H1 (cell line): ENCODE results near the gene AFAP1L1. TPM values are rescaled to one million over a fixed set of nuclear protein-coding genes. Genes with fewer than 3 reads are reported as not detected.

Experiments used
- CTCF ChIA-PET: fragments of 300-600 bp; sonication (Branson Sonifier 250); formaldehyde crosslinking; loops from one replicate; lab custom pipeline; 2021; ENCODE audit not compliant: partially characterized antibody; lab: Charles Lee
- POLR2A ChIA-PET: fragments of 300-600 bp; sonication (Branson Sonifier 250); formaldehyde crosslinking; loops from one replicate; lab custom pipeline; 2021; ENCODE audit warnings: inconsistent platforms; ENCODE audit not compliant: partially characterized antibody; lab: Charles Lee
- DNase-seq, 2 experiments: peaks; one replicate each; pipeline versions ENCODE4 v3.0.0 to v3.0.0-alpha.2; 2010 to 2022; ENCODE audit warnings: low spot score in 2 of 2, low read depth in 1 of 2, mixed read lengths in 1 of 2
- FAIRE-seq: peaks from 2 replicates; lab custom pipeline; 2011; peaks lifted over from hg19 to GRCh38; lab: Jason Lieb, UNC
- H2AFZ ChIP-seq: 2 replicates; pipeline ENCODE4 v1.8.1; 2012; ENCODE audit warnings: low read length, inconsistent platforms
- H2AK5ac ChIP-seq: 2 replicates; pipeline ENCODE4 v1.6.1; 2013; ENCODE audit warnings: low read depth, low read length
- H2BK120ac ChIP-seq: replicated peaks from 2 replicates; pipeline ENCODE3; 2013; ENCODE audit warnings: low read depth, low read length, inconsistent platforms
- H2BK12ac ChIP-seq: 2 replicates; pipeline ENCODE4 v1.6.1; 2013; ENCODE audit warnings: low read depth, low read length
- H2BK15ac ChIP-seq: 2 replicates; pipeline ENCODE4 v1.6.1; 2013; ENCODE audit warnings: low read length
- H2BK20ac ChIP-seq: 2 replicates; pipeline ENCODE4 v1.6.1; 2013; ENCODE audit warnings: low read length
- H2BK5ac ChIP-seq: 2 replicates; pipeline ENCODE4 v1.6.1; 2013; ENCODE audit warnings: low read depth, low read length
- H3K14ac ChIP-seq: 2 replicates; pipeline ENCODE4 v1.6.1; 2013; ENCODE audit warnings: inconsistent platforms; ENCODE audit not compliant: insufficient read length
- H3K18ac ChIP-seq: 2 replicates; pipeline ENCODE4 v1.6.1; 2013; ENCODE audit warnings: low read length; ENCODE audit errors: extremely low read depth
- H3K23ac ChIP-seq: 2 replicates; pipeline ENCODE4 v1.6.1; 2013; ENCODE audit warnings: inconsistent platforms; ENCODE audit not compliant: insufficient read length
- H3K23me2 ChIP-seq: 2 replicates; pipeline ENCODE4 v1.6.1; 2013; ENCODE audit warnings: low read depth, low read length
- H3K27ac ChIP-seq: 2 replicates; pipeline ENCODE4 v1.6.1; 2011; ENCODE audit warnings: low read depth, low read length, inconsistent platforms
- H3K27me3 ChIP-seq, 4 experiments: replicated peaks in 1 of 4; 1 replicate in 1 of 4; 2 replicates in 3 of 4; pipeline versions ENCODE4 v1.6.1 to v1.8.1; 2011 to 2013; ENCODE audit warnings: low read length in 3 of 4, mild to moderate bottlenecking in 3 of 4, inconsistent platforms in 2 of 4, mixed read lengths in 2 of 4, moderate library complexity in 1 of 4; ENCODE audit not compliant: control insufficient read depth in 3 of 4, insufficient read depth in 3 of 4; ENCODE audit errors: extremely low read depth in 1 of 4
- H3K36me3 ChIP-seq, 4 experiments: 2 replicates each; pipeline versions ENCODE4 v1.6.1 to v1.8.1; 2011 to 2013; ENCODE audit warnings: mild to moderate bottlenecking in 4 of 4, low read length in 3 of 4, moderate library complexity in 2 of 4, control low read depth in 1 of 4, inconsistent platforms in 1 of 4; ENCODE audit not compliant: insufficient read depth in 4 of 4, control insufficient read depth in 2 of 4
- H3K4ac ChIP-seq: replicated peaks from 2 replicates; pipeline ENCODE3; 2013; ENCODE audit warnings: low read length, low read depth, mixed read lengths, inconsistent platforms; ENCODE audit not compliant: insufficient read length
- H3K4me1 ChIP-seq, 4 experiments: replicated peaks in 1 of 4; 1 replicate in 1 of 4; 2 replicates in 3 of 4; pipeline versions ENCODE4 v1.6.1 to v1.8.1; 2011 to 2013; ENCODE audit warnings: low read length in 3 of 4, inconsistent platforms in 2 of 4, mixed read lengths in 1 of 4; ENCODE audit not compliant: insufficient read depth in 4 of 4, control insufficient read depth in 3 of 4
- H3K4me2 ChIP-seq, 2 experiments: 2 replicates each; pipeline versions ENCODE4 v1.6.1 to v1.8.1; 2011 to 2013; ENCODE audit warnings: low read depth in 2 of 2, low read length in 2 of 2, control low read depth in 1 of 2, inconsistent platforms in 1 of 2, mild to moderate bottlenecking in 1 of 2; ENCODE audit not compliant: insufficient read depth in 1 of 2
- H3K4me3 ChIP-seq, 4 experiments: fragments of 200-600, 300-600 bp in 1 of 4; sonication (generic), shearing (Covaris generic), sonication (Bioruptor Twin) in 1 of 4; 2 replicates each; pipeline versions ENCODE4 v1.5.1 to v1.8.1; 2011 to 2016; ENCODE audit warnings: low read length in 4 of 4, low read depth in 3 of 4, control low read depth in 2 of 4, inconsistent platforms in 2 of 4, mild to moderate bottlenecking in 2 of 4, mixed read lengths in 1 of 4, moderate library complexity in 1 of 4; ENCODE audit not compliant: insufficient read depth in 2 of 4; ENCODE audit errors: extremely low read depth in 1 of 4
- H3K56ac ChIP-seq: replicated peaks from 2 replicates; pipeline ENCODE3; 2013; ENCODE audit warnings: low read depth, mild to moderate bottlenecking, mixed read lengths, low read length, inconsistent platforms; ENCODE audit not compliant: insufficient read length
- H3K79me1 ChIP-seq: 2 replicates; pipeline ENCODE4 v1.6.1; 2013; ENCODE audit warnings: low read depth, low read length, control low read depth
- H3K79me2 ChIP-seq, 2 experiments: 2 replicates each; pipeline versions ENCODE4 v1.6.1 to v1.8.1; 2012 to 2013; ENCODE audit warnings: low read length in 2 of 2, mild to moderate bottlenecking in 2 of 2, inconsistent platforms in 1 of 2; ENCODE audit not compliant: insufficient read depth in 2 of 2, control insufficient read depth in 1 of 2
- H3K9ac ChIP-seq, 4 experiments: replicated peaks in 1 of 4; 1 replicate in 1 of 4; 2 replicates in 3 of 4; pipeline versions ENCODE4 v1.6.1 to v1.8.1; 2011 to 2013; ENCODE audit warnings: low read depth in 3 of 4, low read length in 3 of 4, control low read depth in 2 of 4, mild to moderate bottlenecking in 2 of 4, moderate library complexity in 2 of 4, inconsistent platforms in 1 of 4; ENCODE audit errors: extremely low read depth in 1 of 4
- H3K9me3 ChIP-seq, 2 experiments: 2 replicates each; pipeline versions ENCODE4 v1.6.1 to v1.8.1; 2012 to 2013; ENCODE audit warnings: mild to moderate bottlenecking in 2 of 2, moderate library complexity in 2 of 2, control low read depth in 1 of 2, inconsistent platforms in 1 of 2, low read depth in 1 of 2, low read length in 1 of 2, mixed read lengths in 1 of 2; ENCODE audit not compliant: insufficient read depth in 2 of 2
- H4K20me1 ChIP-seq, 2 experiments: replicated peaks in 1 of 2; 2 replicates each; pipeline versions ENCODE3 to v1.8.1; 2011 to 2013; ENCODE audit warnings: inconsistent platforms in 2 of 2, low read length in 2 of 2, mild to moderate bottlenecking in 1 of 2; ENCODE audit not compliant: insufficient read depth in 2 of 2, control insufficient read depth in 1 of 2
- H4K5ac ChIP-seq: 2 replicates; pipeline ENCODE4 v1.6.1; 2013; ENCODE audit warnings: low read length, low read depth, mixed read lengths, inconsistent platforms; ENCODE audit not compliant: insufficient read length
- H4K8ac ChIP-seq: 2 replicates; pipeline ENCODE4 v1.8.0; 2013; ENCODE audit warnings: mild to moderate bottlenecking, moderate library complexity, low read length, inconsistent platforms; ENCODE audit not compliant: insufficient read depth; ENCODE audit errors: extremely low read depth
- H4K91ac ChIP-seq: replicated peaks from 2 replicates; pipeline ENCODE3; 2013; ENCODE audit warnings: low read length, mixed read lengths, inconsistent platforms; ENCODE audit not compliant: insufficient read length
- EP300 ChIP-seq, 2 experiments: IDR thresholded peaks; 1 replicate in 1 of 2; 2 replicates in 1 of 2; pipeline ENCODE4 v1.6.1; 2011 to 2012; ENCODE audit warnings: low read depth in 2 of 2, low read length in 2 of 2, mild to moderate bottlenecking in 2 of 2, borderline replicate concordance in 1 of 2, inconsistent platforms in 1 of 2, moderate library complexity in 1 of 2
- HDAC6 ChIP-seq: IDR thresholded peaks from one replicate; pipeline ENCODE4 v1.7.1; 2012; ENCODE audit warnings: low read depth, mild to moderate bottlenecking, inconsistent platforms, low read length, moderate library complexity
- JUND ChIP-seq: IDR thresholded peaks from 2 replicates; pipeline ENCODE4 v1.6.1; 2011; ENCODE audit warnings: mild to moderate bottlenecking, improper control_type of control experiment, low read length
- KDM1A ChIP-seq: fragments of 200-600, 300-600 bp; sonication (generic); IDR thresholded peaks from 2 replicates; pipeline ENCODE4 v1.7.1; 2016; ENCODE audit warnings: mild to moderate bottlenecking, low read length, borderline replicate concordance
- KDM4A ChIP-seq: IDR thresholded peaks from one replicate; pipeline ENCODE4 v1.7.1; 2012; ENCODE audit warnings: low read depth, mild to moderate bottlenecking, moderate library complexity, low read length, inconsistent platforms; ENCODE audit not compliant: severe bottlenecking
- POLR2AphosphoS5 ChIP-seq: IDR thresholded peaks from 2 replicates; pipeline ENCODE4 v1.6.1; 2011; ENCODE audit warnings: low read depth, low read length
- TAF1 ChIP-seq: IDR thresholded peaks from 2 replicates; pipeline ENCODE4 v1.6.1; 2011; ENCODE audit warnings: mild to moderate bottlenecking, low read depth, low read length
- YY1 ChIP-seq: IDR thresholded peaks from 2 replicates; pipeline ENCODE4 v1.6.1; 2011; ENCODE audit warnings: low read depth, mild to moderate bottlenecking, low read length
- polyA plus RNA-seq, 7 experiments: library from polyadenylated mRNA; depleted of rRNA in 3 of 7; stranded (reverse) in 5 of 7; unstranded in 2 of 7; fragments of >200 nt in 5 of 7; fragments of 200-250 nt in 2 of 7; gene quantifications; 1 replicate in 5 of 7; 2 replicates in 1 of 7; 4 replicates in 1 of 7; pipeline versions ENCODE4 v1.2.1 to v1.2.3, GENCODE V29; 2011 to 2013; ENCODE audit warnings: missing spikeins in 2 of 7, mixed read lengths in 2 of 7
- total RNA-seq: library from RNA; stranded (reverse); fragmentation: NEBNext Ultra II Directional; extraction: Animal tissue kit (Norgen Biotek cat#: 25700); gene quantifications from 2 replicates; pipeline ENCODE4 v1.2.1, GENCODE V29; 2021
- TF ChIP-seq, protein P1 (sequence below): IDR thresholded peaks from 2 replicates; pipeline ENCODE4 v1.6.1; 2012; ENCODE audit warnings: inconsistent platforms

AFAP1L1 gene
- total and polyA plus RNA-seq, 2 of the 8 experiments (the other 6 are each of a cell fraction or from before 2014, with no cell fraction given), result 0.79 to 4.7 TPM

DNA sequence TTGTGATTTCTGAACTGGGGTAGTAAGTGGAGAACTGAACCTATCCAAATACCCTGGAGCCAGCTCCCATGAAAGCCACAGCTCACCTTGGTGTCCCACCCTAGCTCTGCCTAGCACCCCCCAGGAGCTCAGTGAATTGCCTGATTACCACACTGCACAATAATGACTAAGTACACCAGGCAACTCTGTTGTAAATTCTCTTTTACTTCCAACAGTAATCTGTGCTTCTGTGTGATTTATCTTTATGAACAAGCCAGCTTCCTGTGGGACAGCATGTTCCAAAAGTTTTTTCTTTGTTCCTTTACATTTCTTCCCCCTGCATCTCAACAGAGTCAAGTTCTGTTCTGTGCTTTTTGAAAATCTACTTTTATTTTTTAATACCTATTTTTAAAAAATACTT is 51.6 kb downstream of the AFAP1L1 start:
- Histone ChIP-seq H3K14ac (no peak overlapping the region), H3K9ac (no peak overlapping the region), H3K79me1 (no peaks in the 10 kb centered on the region), H2AFZ (no peak overlapping the region), H3K9me3 (no peaks in the 10 kb centered on the region), H3K18ac (no peak overlapping the region), H2BK12ac (no peak overlapping the region), H4K5ac (no peak overlapping the region), H3K4me2 (no peak overlapping the region), H3K36me3 (no peaks in the 10 kb centered on the region), H3K27me3 (no peaks in the 10 kb centered on the region), H2BK120ac (no peak overlapping the region), H2AK5ac (no peak overlapping the region), H4K20me1 (no peaks in the 10 kb centered on the region), H3K79me2 (no peaks in the 10 kb centered on the region), H3K4me1 (peaks cover 0 to 4% (median 0%) of the 10 kb centered on the region in 4 experiments; a peak in 2 of 7 replicates), H3K56ac (no peak overlapping the region), H4K91ac (no peak overlapping the region), H2BK15ac (no peak overlapping the region), H3K23me2 (no peaks in the 10 kb centered on the region), H3K4me3 (no peak overlapping the region), H3K4ac (no peak overlapping the region), H3K27ac (no peak overlapping the region), H2BK5ac (no peak overlapping the region), H4K8ac (no peak overlapping the region), H3K23ac (no peak overlapping the region), H2BK20ac (no peak overlapping the region)
- DNase-seq (no peak), FAIRE-seq (no peak)
- TF ChIP-seq HDAC6 (no peak), KDM1A (no peak), POLR2AphosphoS5 (no peak), EP300 (IDR thresholded peaks at IDR 0.05; ENCODE audit: borderline replicate concordance in 1 of 2, low read depth in 2 of 2, low read length in 2 of 2) (no peak), TAF1 (no peak), KDM4A (no peak), JUND (no peak), YY1 (no peak)
- TF ChIP-seq, protein P1, sequence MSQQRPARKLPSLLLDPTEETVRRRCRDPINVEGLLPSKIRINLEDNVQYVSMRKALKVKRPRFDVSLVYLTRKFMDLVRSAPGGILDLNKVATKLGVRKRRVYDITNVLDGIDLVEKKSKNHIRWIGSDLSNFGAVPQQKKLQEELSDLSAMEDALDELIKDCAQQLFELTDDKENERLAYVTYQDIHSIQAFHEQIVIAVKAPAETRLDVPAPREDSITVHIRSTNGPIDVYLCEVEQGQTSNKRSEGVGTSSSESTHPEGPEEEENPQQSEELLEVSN, result no peak
- POLR2A ChIA-PET, result interaction anchor here (1.3 kb wide), 1 partner anchor 23 kb away, joined by 4 read pairs; no protein-coding TSS in a partner anchor
- CTCF ChIA-PET, result interaction anchor here (1.0 to 5.1 kb wide), 5 partner anchors 9 to 77 kb away, joined by 3 to 28 read pairs (median 6); no protein-coding TSS in a partner anchor
